PC-3 (cell line): ENCODE measurements around the gene COMTD1. TPM values are rescaled to one million over a fixed set of nuclear protein-coding genes. Genes with fewer than 3 reads are reported as not detected.

ENCODE experiments used
- ATAC-seq: fragments of 200-7000 bp; cut with Tn5 transposase; 2 replicates; pipeline ENCODE4 v1.9.1; 2020; ENCODE audit warnings: mild to moderate bottlenecking, moderate library complexity
- BruUV-seq: library from RNA; stranded (reverse); fragments of 400-500 nt; replicated peaks from 2 replicates; lab custom pipeline; 2021; lab: Mats Ljungman, UMichigan
- CTCF ChIA-PET: fragments of 300-600 bp; sonication (Branson Sonifier 250); formaldehyde crosslinking; loops from one replicate; lab custom pipeline; 2022; ENCODE audit warnings: antibody characterized with exemption; lab: Charles Lee
- POLR2A ChIA-PET: fragments of 300-600 bp; sonication (Branson Sonifier 250); formaldehyde crosslinking; loops from one replicate; lab custom pipeline; 2022; ENCODE audit warnings: antibody characterized with exemption; ENCODE audit not compliant: unreplicated experiment; lab: Charles Lee
- DNase-seq: peaks from one replicate; pipeline ENCODE4 v3.0.0-alpha.2; 2015
- H2AFZ ChIP-seq: fragments of 300-600 bp; sonication (generic); 2 replicates; pipeline ENCODE4 v1.6.0; 2016; ENCODE audit warnings: antibody characterized with exemption, low read length
- H3F3A ChIP-seq: fragments of 300-600 bp; sonication (generic); one replicate; pipeline ENCODE4 v1.6.0; 2017; ENCODE audit warnings: antibody characterized with exemption, low read length, control low read depth, mild to moderate bottlenecking; ENCODE audit not compliant: unreplicated experiment
- H3K27ac ChIP-seq: fragments of 300-600 bp; sonication (generic); 2 replicates; pipeline ENCODE4 v1.5.1; 2016; ENCODE audit warnings: mild to moderate bottlenecking, low read length
- H3K27me3 ChIP-seq: fragments of 300-600 bp; sonication (generic); 2 replicates; pipeline ENCODE4 v1.6.1; 2016; ENCODE audit warnings: low read length, mixed read lengths
- H3K36me3 ChIP-seq: fragments of 300-600 bp; sonication (generic); 2 replicates; pipeline ENCODE4 v1.6.1; 2016; ENCODE audit warnings: low read depth, mixed run types, low read length, mixed read lengths
- H3K4me1 ChIP-seq: fragments of 300-600 bp; sonication (generic); 2 replicates; pipeline ENCODE4 v1.5.1; 2016; ENCODE audit warnings: low read length; ENCODE audit not compliant: insufficient read depth
- H3K4me2 ChIP-seq: fragments of 300-600 bp; sonication (generic); 2 replicates; pipeline ENCODE4 v1.6.0; 2016; ENCODE audit warnings: low read length
- H3K4me3 ChIP-seq: fragments of 300-600 bp; sonication (generic); 2 replicates; pipeline ENCODE4 v1.5.1; 2016; ENCODE audit warnings: mild to moderate bottlenecking, low read length, mixed read lengths
- H3K79me2 ChIP-seq: fragments of 300-600 bp; sonication (generic); 2 replicates; pipeline ENCODE4 v1.6.1; 2017; ENCODE audit warnings: low read length, mixed read lengths
- H3K9ac ChIP-seq: fragments of 300-600 bp; sonication (generic); 2 replicates; pipeline ENCODE4 v1.6.0; 2016; ENCODE audit warnings: mild to moderate bottlenecking, low read length
- H3K9me2 ChIP-seq: fragments of 300-600 bp; sonication (generic); replicated peaks from 2 replicates; pipeline ENCODE4 v1.6.1; 2016; ENCODE audit warnings: mixed run types, low read length, mixed read lengths
- H3K9me3 ChIP-seq: fragments of 300-600 bp; sonication (generic); 2 replicates; pipeline ENCODE4 v1.6.1; 2016; ENCODE audit warnings: low read length, mixed read lengths
- H4K20me1 ChIP-seq: fragments of 300-600 bp; sonication (generic); 2 replicates; pipeline ENCODE4 v1.6.1; 2016; ENCODE audit warnings: low read length, mixed read lengths
- EZH2 ChIP-seq: fragments of 300-600 bp; sonication (generic); IDR thresholded peaks from one replicate; pipeline ENCODE4 v1.6.1; 2017; ENCODE audit warnings: antibody characterized with exemption, mild to moderate bottlenecking, low read length; ENCODE audit not compliant: unreplicated experiment
- EZH2phosphoT487 ChIP-seq: fragments of 300-600 bp; sonication (generic); IDR thresholded peaks from 2 replicates; pipeline ENCODE4 v1.6.1; 2018; ENCODE audit warnings: mild to moderate bottlenecking, antibody characterized with exemption, low read length, borderline replicate concordance
- intact Hi-C: fragments of 100-400 bp; cut with micrococcal nuclease; formaldehyde crosslinking; loops from 2 replicates; pipeline ENCODE4 v1.9.0; 2023
- total RNA-seq: library from RNA; depleted of rRNA; stranded (reverse); fragments of >200 nt; gene quantifications from 2 replicates; pipeline ENCODE4 v1.2.3, GENCODE V29; 2014
- TF ChIP-seq, protein P1 (sequence below): fragments of 300-600 bp; sonication (generic); conservative IDR thresholded peaks from 2 replicates; pipeline ENCODE4 v1.5.1; 2017; ENCODE audit warnings: antibody characterized with exemption, low read depth, mild to moderate bottlenecking, low read length

COMTD1 gene
- total RNA-seq, 1 experiment from 2014 or later = 183 TPM

DNA sequence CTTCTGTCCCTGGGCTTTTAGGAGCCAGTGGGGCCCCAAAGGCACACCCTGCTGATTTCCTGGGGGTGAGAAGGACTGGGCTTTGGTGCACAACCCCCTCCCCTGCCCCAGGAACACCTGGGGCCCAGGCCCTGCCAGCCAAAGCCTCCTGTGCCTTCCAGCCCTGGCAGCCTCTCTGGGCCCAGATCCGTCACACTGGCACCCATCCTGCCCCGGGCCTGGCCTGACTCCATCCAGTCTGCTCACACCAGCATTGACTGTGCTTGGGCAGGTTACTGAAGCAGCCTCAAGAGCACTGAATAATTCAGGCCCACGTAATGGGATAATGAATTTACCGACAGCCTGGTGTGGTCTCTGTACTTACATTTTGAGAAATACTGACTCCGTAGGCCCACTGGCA, 12.0 kb upstream of the COMTD1 start:
- Histone ChIP-seq H3K4me3 (no peak overlapping the region), H3K27ac (no peak overlapping the region), H3K9me3 (no peaks in the 10 kb centered on the region), H3K36me3 (no peaks in the 10 kb centered on the region), H3K9ac (no peak overlapping the region), H3K4me2 (no peak overlapping the region), H3F3A (no peaks in the 10 kb centered on the region), H2AFZ (no peak overlapping the region), H4K20me1 (no peaks in the 10 kb centered on the region), H3K79me2 (no peaks in the 10 kb centered on the region), H3K9me2 (no peaks in the 10 kb centered on the region), H3K27me3 (no peaks in the 10 kb centered on the region), H3K4me1 (peaks cover 36% of the 10 kb centered on the region)
- POLR2A ChIA-PET = no interaction called here
- CTCF ChIA-PET = interaction anchor here (0.6 kb wide), 1 partner anchor 216 kb away, joined by 7 read pairs; no protein-coding TSS in a partner anchor
- ATAC-seq = no peak
- DNase-seq = no peak
- BruUV-seq = no TSS peak
- TF ChIP-seq, protein P1, sequence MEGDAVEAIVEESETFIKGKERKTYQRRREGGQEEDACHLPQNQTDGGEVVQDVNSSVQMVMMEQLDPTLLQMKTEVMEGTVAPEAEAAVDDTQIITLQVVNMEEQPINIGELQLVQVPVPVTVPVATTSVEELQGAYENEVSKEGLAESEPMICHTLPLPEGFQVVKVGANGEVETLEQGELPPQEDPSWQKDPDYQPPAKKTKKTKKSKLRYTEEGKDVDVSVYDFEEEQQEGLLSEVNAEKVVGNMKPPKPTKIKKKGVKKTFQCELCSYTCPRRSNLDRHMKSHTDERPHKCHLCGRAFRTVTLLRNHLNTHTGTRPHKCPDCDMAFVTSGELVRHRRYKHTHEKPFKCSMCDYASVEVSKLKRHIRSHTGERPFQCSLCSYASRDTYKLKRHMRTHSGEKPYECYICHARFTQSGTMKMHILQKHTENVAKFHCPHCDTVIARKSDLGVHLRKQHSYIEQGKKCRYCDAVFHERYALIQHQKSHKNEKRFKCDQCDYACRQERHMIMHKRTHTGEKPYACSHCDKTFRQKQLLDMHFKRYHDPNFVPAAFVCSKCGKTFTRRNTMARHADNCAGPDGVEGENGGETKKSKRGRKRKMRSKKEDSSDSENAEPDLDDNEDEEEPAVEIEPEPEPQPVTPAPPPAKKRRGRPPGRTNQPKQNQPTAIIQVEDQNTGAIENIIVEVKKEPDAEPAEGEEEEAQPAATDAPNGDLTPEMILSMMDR = no peak
- no peak for TF ChIP-seq EZH2phosphoT487
- no peak for TF ChIP-seq EZH2
- intact Hi-C loops = no loop called here

DNA sequence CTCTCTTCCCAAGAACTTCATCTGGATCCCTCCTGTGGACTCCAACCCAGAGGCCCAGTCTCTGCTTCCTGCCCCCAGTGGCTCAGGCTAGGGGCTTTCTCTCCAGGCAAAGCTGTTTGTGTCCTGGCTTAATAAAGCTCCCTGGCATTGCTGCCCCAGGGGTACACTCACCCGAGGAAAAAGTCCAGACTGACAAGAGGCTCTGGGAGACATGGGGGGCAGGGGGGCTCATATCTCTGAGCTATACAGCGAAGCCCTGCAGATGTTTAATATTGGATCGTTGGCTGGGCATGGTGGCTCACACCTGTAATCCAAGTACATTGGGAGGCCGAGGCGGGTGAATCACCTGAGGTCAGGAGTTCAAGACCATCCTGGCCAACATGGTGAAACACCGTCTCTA, 10.7 kb upstream of the COMTD1 start:
- H2AFZ ChIP-seq = no peak overlapping the region
- H3F3A ChIP-seq = no peaks in the 10 kb centered on the region
- ATAC-seq (no peak), DNase-seq (no peak)
- H3K4me2 ChIP-seq = no peak overlapping the region
- intact Hi-C loops = no loop called here
- H3K9me3 ChIP-seq = no peaks in the 10 kb centered on the region
- no TSS peak for BruUV-seq
- no peak overlapping the region for H3K9ac ChIP-seq
- H3K79me2 ChIP-seq = no peaks in the 10 kb centered on the region
- CTCF ChIA-PET = interaction anchor here (0.6 kb wide), 1 partner anchor 12 kb away, joined by 4 read pairs; no protein-coding TSS in a partner anchor
- no peaks in the 10 kb centered on the region for H4K20me1 ChIP-seq
- H3K4me3 ChIP-seq = no peak overlapping the region
- H3K36me3 ChIP-seq = no peaks in the 10 kb centered on the region
- no peak overlapping the region for H3K27ac ChIP-seq
- no peaks in the 10 kb centered on the region for H3K9me2 ChIP-seq
- no peaks in the 10 kb centered on the region for H3K27me3 ChIP-seq
- POLR2A ChIA-PET = no interaction called here
- H3K4me1 ChIP-seq = peaks cover 31% of the 10 kb centered on the region
- TF ChIP-seq EZH2 (no peak), EZH2phosphoT487 (no peak)
- TF ChIP-seq, protein P1 = no peak

DNA sequence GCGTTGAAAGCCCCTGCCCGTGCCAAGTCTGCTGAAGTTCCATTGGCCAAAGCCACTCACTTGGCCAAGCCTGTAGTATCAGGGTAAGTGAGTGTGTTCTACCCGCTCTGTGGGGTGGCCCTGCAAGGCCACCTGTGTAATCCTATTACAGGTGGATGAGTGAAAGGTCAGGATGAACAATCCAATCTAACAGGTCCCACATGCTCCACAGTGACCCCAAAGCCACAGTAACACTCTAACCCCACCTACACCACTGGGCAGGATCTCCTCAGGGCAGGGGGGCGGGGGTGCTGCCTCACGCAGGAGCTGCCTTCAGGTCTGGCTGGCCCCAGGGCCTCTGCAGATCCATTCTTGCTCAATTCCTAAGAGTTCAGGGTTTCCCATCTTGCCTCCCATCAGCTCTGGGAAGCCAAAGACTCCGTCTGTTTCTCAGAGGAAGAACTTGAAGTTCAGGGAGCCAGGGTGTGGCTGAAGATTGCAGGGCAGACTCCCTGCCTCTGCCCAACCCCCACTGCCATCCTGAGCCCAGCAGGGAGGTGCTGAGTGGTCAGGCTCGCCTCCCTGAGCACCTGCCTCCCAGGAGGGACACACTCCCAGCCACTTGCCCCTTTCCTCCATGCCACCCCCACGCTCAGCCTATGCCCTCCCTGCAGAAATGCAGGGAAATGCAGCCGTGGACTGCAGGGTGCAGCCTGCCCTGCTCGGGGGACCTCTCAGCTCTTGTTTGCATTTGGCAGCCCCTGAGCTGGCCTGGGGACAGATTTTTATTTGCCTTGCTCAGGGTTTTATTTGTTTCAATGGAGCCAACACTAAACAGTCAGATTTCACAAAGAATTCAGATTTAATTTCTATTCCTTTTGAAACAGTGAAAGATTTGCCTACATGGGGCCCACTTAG, 9.8 kb upstream of the COMTD1 start:
- peak; percentile 64 for DNase-seq
- CTCF ChIA-PET = no interaction called here
- Histone ChIP-seq H3K36me3 (no peaks in the 10 kb centered on the region), H3K27me3 (no peaks in the 10 kb centered on the region), H3K79me2 (no peaks in the 10 kb centered on the region), H3K9me2 (no peaks in the 10 kb centered on the region), H2AFZ (peak overlapping the region; percentile 24; the same call in 1 of the 2 replicates), H3K27ac (no peak overlapping the region), H3F3A (no peaks in the 10 kb centered on the region), H3K4me2 (peak overlapping the region; percentile 31), H3K9ac (no peak overlapping the region), H3K9me3 (no peaks in the 10 kb centered on the region), H3K4me3 (no peak overlapping the region), H3K4me1 (peaks cover 22% of the 10 kb centered on the region), H4K20me1 (no peaks in the 10 kb centered on the region)
- no TSS peak for BruUV-seq
- intact Hi-C loops = no loop called here
- peak; percentile 40 for ATAC-seq
- TF ChIP-seq, protein P1 = no peak
- no peak for TF ChIP-seq EZH2
- no peak for TF ChIP-seq EZH2phosphoT487
- POLR2A ChIA-PET = no interaction called here
